ENCODE data around the gene POTEJ. TPM values are rescaled to one million over a fixed set of nuclear protein-coding genes. Genes with fewer than 3 reads are reported as not detected.
"Not testable (repeated sequence)": the region's sequence is repeated elsewhere in the genome, so short reads cannot be mapped to it uniquely, and the experiment has no call there.

Gene POTEJ
- not detected in 2 replicates for total RNA-seq

- not testable (repeated sequence) for DNase-seq (ENCODE audit: low read depth)
These were observed at the start of gene POTEJ for GRCh38 chr2:130611140-130611539. Gene POTEJ (plus strand): TSS chr2:130611440. CDS start chr2:130611533, 93 bp downstream.

- not testable (repeated sequence) for DNase-seq (ENCODE audit: low read depth)
These were observed 45.1 kb upstream of the POTEJ start for GRCh38 chr2:130566165-130566564.

- DNase-seq (ENCODE audit: low read depth), result not testable (repeated sequence)
These were observed 39.3 kb upstream of the POTEJ start for GRCh38 chr2:130571929-130572328.

GRCh38 chr2:130574230-130574629, 37.0 kb upstream of the POTEJ start:
- DNase-seq (ENCODE audit: low read depth), result not testable (repeated sequence)

GRCh38 chr2:130576209-130576784, 34.9 kb upstream of the POTEJ start:
- not testable (repeated sequence) for DNase-seq (ENCODE audit: low read depth)

GRCh38 chr2:130577559-130577958, 33.7 kb upstream of the POTEJ start:
- DNase-seq (ENCODE audit: low read depth), result not testable (repeated sequence)

GRCh38 chr2:130579121-130579520, 32.1 kb upstream of the POTEJ start:
- not testable (repeated sequence) for DNase-seq (ENCODE audit: low read depth)

GRCh38 chr2:130581491-130581890, 29.7 kb upstream of the POTEJ start:
- DNase-seq (ENCODE audit: low read depth), result not testable (repeated sequence)

- not testable (repeated sequence) for DNase-seq (ENCODE audit: low read depth)
These were observed 28.3 kb upstream of the POTEJ start for GRCh38 chr2:130582970-130583369.

- DNase-seq (ENCODE audit: low read depth), result not testable (repeated sequence)
These were observed 27.7 kb upstream of the POTEJ start for GRCh38 chr2:130583582-130583981.

GRCh38 chr2:130584726-130585125, 26.5 kb upstream of the POTEJ start:
- DNase-seq (ENCODE audit: low read depth), result not testable (repeated sequence)

GRCh38 chr2:130588688-130589458, 22.4 kb upstream of the POTEJ start:
- not testable (repeated sequence) for DNase-seq (ENCODE audit: low read depth)

GRCh38 chr2:130590170-130590841, 20.9 kb upstream of the POTEJ start:
- DNase-seq (ENCODE audit: low read depth), result not testable (repeated sequence)

GRCh38 chr2:130590842-130591359, 20.3 kb upstream of the POTEJ start:
- not testable (repeated sequence) for DNase-seq (ENCODE audit: low read depth)

GRCh38 chr2:130592791-130593414, 18.3 kb upstream of the POTEJ start:
- DNase-seq (ENCODE audit: low read depth), result not testable (repeated sequence)

- DNase-seq (ENCODE audit: low read depth), result not testable (repeated sequence)
These were observed 17.2 kb upstream of the POTEJ start for GRCh38 chr2:130594011-130594410.

- DNase-seq (ENCODE audit: low read depth), result not testable (repeated sequence)
These were observed 14.5 kb upstream of the POTEJ start for GRCh38 chr2:130596757-130597156.

- DNase-seq (ENCODE audit: low read depth), result not testable (repeated sequence)
These were observed 13.2 kb upstream of the POTEJ start for GRCh38 chr2:130597994-130598393.

- not testable (repeated sequence) for DNase-seq (ENCODE audit: low read depth)
These were observed 12.8 kb upstream of the POTEJ start for GRCh38 chr2:130598463-130598862.

GRCh38 chr2:130599393-130599792, 11.8 kb upstream of the POTEJ start, which contains the start of gene CFC1:
Gene CFC1 (minus strand): TSS chr2:130599575. CDS start chr2:130599287, 288 bp downstream.
- DNase-seq (ENCODE audit: low read depth), result not testable (repeated sequence)

- not testable (repeated sequence) for DNase-seq (ENCODE audit: low read depth)
These were observed 11.3 kb upstream of the POTEJ start for GRCh38 chr2:130599926-130600325.
